NB4 (cell line): ENCODE data around the gene DGKD.

Source experiments
- CTCF ChIP-seq: IDR thresholded peaks from one replicate; pipeline ENCODE4 v1.5.1; 2012; ENCODE audit warnings: low read depth, low read length
- MAX ChIP-seq: IDR thresholded peaks from 2 replicates; pipeline ENCODE4 v1.6.1; 2011; ENCODE audit warnings: low read depth, low read length
- POLR2A ChIP-seq: IDR thresholded peaks from 2 replicates; pipeline ENCODE4 v1.6.1; 2011; ENCODE audit warnings: mild to moderate bottlenecking; ENCODE audit not compliant: insufficient read length; ENCODE audit errors: extremely low read depth

DNA sequence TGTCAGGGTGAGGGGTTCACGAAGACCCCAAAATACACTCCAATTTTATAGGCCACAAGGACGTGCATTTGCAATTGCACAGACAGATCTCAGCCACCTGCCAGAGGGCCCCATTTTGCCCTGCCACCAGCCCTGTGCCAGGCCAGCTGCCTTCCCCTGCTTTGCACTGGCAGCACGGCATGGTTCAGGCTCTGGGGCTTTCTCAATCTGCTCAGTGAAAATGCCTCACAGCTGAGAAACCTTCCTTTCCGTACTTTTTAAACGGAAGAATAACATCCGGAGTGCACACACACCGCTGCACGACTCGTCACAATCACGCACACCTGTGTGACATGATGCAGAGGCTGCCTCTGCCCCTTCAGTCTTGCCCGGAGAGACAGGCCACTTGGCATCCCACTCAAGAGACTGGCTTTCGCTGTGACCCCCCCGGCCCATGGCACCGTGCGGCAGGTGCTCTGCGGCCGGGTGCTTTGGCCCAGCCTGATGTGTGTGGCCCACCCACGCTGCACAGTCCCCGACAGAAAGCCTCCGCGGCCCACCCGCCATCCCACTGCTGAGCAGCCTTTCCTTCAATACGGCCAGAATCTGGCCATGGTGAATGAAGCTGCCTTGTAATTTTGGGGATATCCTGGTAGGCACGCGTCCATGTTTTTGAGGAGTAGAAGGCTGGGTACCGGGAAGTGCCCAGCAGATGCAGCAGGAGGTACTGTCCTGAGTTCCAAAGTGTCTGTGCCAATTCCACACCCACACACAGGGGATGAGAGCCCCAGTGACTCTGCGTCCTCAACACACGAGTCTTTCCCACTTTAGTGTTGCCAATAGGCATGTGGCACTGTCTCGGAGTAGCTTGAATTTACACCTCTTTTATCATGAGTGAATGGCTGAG, 123.5 kb downstream of the DGKD start:
- TF ChIP-seq CTCF (no peak), POLR2A (no peak), MAX (no peak)
